Stimulated activated CD4-positive, alpha-beta T cell treated with anti-CD3 and anti-CD28 coated beads, Interleukin-15, amount 100 ng/mL, for 24 hours (primary cell): ENCODE results near the gene VAV2.

Source experiments
- DNase-seq: peaks from one replicate; pipeline ENCODE4 v3.0.0-alpha.2; 2020

The VAV2 gene

DNA sequence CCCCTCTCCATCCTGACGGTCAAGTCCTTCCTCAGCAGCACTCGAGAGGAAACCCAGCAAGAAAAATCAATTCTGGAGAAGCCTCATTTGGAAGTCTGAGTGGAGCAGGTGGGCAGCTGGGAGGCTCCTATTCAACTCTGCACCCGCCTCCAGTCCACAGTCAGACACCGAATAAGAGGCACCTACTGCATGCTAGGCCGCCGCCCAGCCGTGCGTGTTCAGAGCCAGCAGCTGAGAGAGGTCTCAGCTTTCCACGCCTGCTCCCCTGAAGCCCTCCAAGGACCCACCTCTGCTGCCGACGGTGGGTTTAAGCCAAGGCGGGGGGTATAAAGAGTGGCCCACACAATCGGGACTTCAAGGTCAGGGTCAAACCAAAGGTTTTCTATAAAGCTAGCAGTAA is 41.9 kb downstream of the VAV2 start:
- no peak for DNase-seq

- DNase-seq = no peak
Measured at GRCh38 chr9:133949486-133950061, 42.5 kb downstream of the VAV2 start.

- DNase-seq = no peak
Measured at GRCh38 chr9:133948561-133949485, 43.3 kb downstream of the VAV2 start.

DNA sequence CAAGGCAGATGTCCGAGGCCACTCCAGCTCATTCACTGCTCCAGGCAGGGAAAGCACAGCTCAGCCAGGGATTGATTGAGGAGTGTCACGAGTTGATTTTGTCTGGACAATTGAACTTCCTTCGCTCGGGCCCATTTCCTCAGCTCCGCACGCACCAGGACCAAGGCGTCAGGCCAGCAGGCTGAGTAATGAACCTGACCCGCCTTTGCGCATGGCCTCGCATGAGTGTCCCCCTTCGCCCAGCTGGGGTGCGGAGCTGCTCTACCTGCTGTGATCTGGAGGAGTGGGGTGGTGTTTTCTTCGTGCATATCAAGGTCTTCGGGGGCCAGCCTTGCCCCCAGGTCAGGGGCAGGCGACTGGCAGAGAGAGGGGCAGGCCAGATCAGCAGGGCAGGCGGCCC is 44.0 kb downstream of the VAV2 start:
- DNase-seq = no peak

DNA sequence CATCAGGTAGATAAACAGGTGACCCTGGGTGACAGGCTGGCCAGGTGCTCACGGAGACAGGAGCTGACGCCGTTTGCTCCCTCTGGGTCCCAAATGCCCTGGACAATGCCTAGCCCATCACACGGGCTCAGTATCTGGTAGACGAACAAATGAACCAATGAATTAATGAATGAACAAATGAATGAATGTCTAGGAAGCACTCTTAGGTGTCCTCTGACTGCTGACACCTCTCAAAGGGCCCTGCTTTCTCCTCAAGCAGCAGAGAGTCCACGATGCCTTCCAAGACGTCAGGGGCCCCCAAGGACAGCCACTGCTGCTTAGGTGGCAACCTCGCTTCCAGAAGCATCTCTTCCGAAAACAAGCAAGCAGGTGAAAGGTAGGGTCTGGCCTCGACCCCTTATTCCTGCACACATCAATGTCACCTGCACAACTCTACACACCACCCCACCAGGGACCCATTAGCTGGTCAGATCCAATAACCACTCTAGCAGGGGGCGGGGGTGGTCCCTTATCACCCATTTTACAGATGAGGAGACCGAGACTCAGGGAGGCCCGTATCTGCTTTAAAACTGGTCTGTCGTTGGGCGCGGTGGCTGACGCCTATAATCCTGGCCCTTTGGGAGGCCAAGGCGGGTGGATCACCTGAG is 45.2 kb downstream of the VAV2 start:
- DNase-seq = no peak

DNA sequence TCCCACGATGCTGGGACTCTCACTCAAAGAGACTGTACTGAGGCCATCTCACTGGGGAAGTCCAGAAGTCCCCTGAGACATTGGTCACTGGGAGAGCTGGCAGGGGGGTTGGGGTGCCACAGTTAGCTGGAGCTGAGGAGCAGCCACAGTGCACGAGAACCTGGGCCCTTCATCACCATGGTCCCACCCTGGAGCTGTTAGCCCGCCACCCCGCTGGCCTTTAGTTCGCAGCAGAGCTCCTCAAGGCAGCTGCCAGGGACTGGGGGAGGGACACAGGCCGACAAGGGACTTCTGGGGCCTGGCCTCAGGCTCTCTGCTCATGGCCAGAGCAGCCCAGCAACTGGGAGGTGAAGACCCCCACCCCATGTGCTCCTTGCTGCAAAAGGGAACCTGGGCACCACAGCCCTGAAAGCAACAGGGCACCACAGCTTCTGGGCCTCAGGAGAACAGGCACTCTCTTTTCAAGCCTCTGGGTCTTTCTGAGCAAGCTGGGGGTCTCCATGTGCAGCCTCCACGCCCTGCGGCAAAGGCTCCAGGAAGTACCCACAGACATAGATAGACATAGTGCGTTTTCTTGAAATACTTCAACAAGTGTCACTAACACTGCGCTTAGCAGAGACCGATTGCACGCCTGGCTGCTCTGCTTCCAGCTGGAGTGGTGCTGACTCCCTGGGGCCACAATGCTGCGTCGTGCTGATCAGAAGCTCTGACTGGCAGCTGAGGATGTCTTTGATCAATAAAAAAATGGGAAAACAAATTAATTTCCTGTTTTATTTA is 46.0 kb downstream of the VAV2 start:
- DNase-seq = no peak

GRCh38 chr9:133945314-133945975 is 46.7 kb downstream of the VAV2 start:
- no peak for DNase-seq

DNA sequence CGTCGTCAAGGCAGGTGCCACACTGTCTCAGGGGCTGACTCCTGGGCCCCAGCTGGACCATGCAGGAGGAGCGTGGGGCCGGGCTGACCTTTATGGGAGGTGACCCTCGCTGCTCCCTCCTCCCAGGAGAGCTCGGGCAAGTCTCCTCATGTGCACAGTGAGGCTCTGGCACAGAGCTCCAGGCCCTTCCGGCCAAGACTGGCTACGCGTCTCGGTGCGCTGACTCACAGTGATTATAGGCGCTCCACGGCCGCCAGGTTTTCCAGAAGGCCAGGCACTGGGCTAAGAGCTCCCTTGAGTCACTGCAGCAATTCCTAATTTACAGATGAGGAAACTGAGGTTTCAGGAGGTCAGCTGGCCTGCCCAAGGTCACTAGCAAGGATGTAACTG is 47.4 kb downstream of the VAV2 start:
- DNase-seq = no peak

- no peak for DNase-seq
Measured at GRCh38 chr9:133943781-133944745, 48.1 kb downstream of the VAV2 start.

- DNase-seq = no peak
Measured at GRCh38 chr9:133943036-133943780, 48.9 kb downstream of the VAV2 start.

GRCh38 chr9:133942206-133942975 is 49.7 kb downstream of the VAV2 start:
- no peak for DNase-seq

GRCh38 chr9:133939845-133940244 is 52.3 kb downstream of the VAV2 start:
- DNase-seq = no peak

GRCh38 chr9:133939171-133939785 is 52.8 kb downstream of the VAV2 start:
- no peak for DNase-seq

DNA sequence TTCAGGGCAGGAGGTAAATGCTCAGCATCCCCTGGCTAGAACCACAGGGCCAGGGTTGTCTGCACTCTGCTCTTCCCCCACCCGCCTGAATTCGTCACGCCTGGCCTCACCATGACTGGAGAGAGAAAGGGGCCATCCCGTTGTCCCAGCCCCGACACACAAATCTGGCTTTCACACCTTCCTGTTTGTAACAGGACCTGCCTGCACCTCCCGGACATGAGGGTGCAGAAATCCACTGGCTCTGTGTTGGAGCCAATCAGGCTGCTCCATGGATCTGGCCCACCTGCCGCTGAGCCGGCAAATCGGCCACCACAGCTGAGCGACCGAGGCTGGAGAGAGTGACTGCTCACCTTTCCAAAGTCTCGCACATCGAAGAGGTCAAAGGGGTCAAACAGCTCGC is 53.4 kb downstream of the VAV2 start:
- no peak for DNase-seq

DNA sequence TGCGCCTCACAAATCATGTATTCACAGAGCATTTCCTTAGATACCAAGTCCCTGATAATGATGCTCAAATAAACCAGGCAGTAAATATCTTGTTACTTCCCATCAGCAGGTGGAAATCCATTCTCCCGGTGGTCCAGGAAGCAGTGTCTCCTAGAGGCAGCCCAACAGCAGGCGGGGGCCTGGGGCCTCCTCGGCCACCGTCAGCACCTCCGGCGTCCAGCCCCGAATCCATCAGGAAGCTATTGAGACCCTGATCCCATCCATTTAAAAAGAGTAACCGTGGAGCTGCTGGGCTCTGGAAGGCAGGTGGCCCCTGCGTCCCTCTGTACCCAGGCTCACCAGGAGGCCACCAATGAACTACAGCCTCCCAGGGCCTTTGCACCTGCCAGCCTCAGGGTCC is 54.0 kb downstream of the VAV2 start:
- no peak for DNase-seq

DNA sequence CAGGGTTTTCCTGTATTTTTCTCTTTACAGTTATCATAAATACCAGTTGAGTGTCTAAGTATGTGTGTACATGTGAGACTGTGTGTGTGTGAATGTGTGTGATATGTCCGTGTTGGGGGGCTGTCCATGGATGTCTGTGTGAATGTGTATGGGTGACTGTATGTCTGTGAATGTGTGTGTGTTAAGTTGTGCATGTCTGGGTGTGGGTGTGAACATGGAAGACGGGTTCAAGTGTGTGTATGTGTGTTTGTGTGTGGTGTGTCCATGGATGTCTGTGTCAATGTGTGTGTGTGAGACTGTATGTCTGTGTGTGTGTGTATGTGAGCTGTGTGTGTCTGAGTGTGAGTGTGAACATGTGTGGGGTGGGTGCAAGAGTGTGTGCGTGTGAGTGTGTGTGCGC is 55.0 kb downstream of the VAV2 start:
- DNase-seq = no peak

GRCh38 chr9:133935328-133936005 is 56.7 kb downstream of the VAV2 start:
- no peak for DNase-seq

DNA sequence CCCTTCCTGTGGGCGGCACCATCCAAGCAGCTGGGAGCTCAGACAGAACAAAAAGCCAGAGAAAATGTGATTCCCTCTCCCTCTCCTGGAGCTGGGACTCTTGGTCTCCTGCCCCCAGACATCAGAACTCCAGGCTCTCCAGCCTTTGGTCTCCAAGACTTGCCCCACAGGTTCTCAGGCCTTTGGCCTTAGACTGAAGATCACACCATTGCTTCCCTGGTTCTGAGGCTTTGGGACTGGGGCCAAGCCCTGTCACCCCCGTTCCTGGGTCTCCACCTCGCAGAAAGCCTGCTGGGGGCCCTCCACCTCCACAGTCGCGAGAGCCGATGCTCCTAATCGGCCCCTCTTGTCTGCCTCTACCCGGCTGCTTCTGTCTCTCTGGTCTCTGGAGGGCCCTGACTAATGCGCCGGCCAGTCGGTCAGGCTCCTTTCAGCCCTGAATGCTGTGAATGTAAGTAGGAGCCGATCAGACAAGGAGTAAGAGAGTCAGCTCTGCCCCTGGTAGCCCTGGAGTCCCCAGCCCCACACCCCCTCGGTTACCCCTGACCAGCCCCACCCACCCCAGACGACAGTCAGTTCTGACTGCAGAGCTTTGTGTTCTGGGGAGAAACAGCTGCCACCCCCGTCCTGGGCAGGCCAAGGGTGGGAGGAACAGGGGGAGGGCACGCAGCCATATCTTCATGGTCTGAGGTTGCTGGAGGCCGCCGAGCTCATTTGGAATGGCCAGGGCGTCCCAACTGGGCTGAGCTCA is 57.5 kb downstream of the VAV2 start:
- no peak for DNase-seq
